B cell (primary cell): ENCODE measurements around the gene LRRC55. TPM values are rescaled to one million over a fixed set of nuclear protein-coding genes. Genes with fewer than 3 reads are reported as not detected.

ENCODE experiments used
- ATAC-seq: fragments of 200-7000 bp; cut with Tn5 transposase; one replicate; pipeline ENCODE4 v1.10.0; 2021; ENCODE audit warnings: low read depth, mild to moderate bottlenecking, moderate number of reproducible peaks, moderate library complexity
- CTCF ChIA-PET: fragments of 350-600 bp; sonication (Branson Sonifier 250); formaldehyde crosslinking; loops from one replicate; lab custom pipeline; 2021; ENCODE audit warnings: antibody characterized with exemption, inconsistent platforms; lab: Charles Lee
- POLR2A ChIA-PET: fragments of 350-600 bp; sonication (Branson Sonifier 250); formaldehyde crosslinking; loops from one replicate; lab custom pipeline; 2021; ENCODE audit warnings: antibody characterized with exemption; lab: Charles Lee
- DNase-seq: peaks from one replicate; pipeline ENCODE4 v3.0.0; 2013
- H2AFZ ChIP-seq: 2 replicates; pipeline ENCODE4 v1.6.1; 2012; ENCODE audit warnings: mild to moderate bottlenecking, low read depth, low read length; ENCODE audit not compliant: insufficient read depth, poor library complexity, severe bottlenecking
- H3K27ac ChIP-seq, 2 donors: 1 replicate in 1 of 2; 2 replicates in 1 of 2; pipeline ENCODE4 v1.5.1; 2012 to 2013; ENCODE audit warnings: low read length in 2 of 2, mild to moderate bottlenecking in 2 of 2, moderate library complexity in 1 of 2
- H3K27me3 ChIP-seq, 4 experiments: fragments of 200-600 bp in 1 of 4; sonication (generic) in 1 of 4; replicated peaks in 1 of 4; 1 replicate in 2 of 4; 2 replicates in 2 of 4; pipeline versions ENCODE4 v1.6.1 to v1.7.0; 2013 to 2016; ENCODE audit warnings: low read length in 3 of 4, mild to moderate bottlenecking in 2 of 4, mixed read lengths in 1 of 4, moderate library complexity in 1 of 4; ENCODE audit not compliant: insufficient read depth in 4 of 4, control insufficient read depth in 3 of 4; ENCODE audit errors: control extremely low read depth in 1 of 4
- H3K36me3 ChIP-seq, 2 experiments: replicated peaks in 1 of 2; 1 replicate in 1 of 2; 2 replicates in 1 of 2; pipeline versions ENCODE4 v1.6.1 to v1.7.1; 2013; ENCODE audit warnings: low read length in 1 of 2; ENCODE audit not compliant: insufficient read depth in 2 of 2, control insufficient read depth in 1 of 2; ENCODE audit errors: control extremely low read depth in 1 of 2, extremely low read depth in 1 of 2
- H3K4me1 ChIP-seq, 2 donors: fragments of 200-600 bp in 1 of 2; sonication (generic) in 1 of 2; 1 replicate in 1 of 2; 2 replicates in 1 of 2; pipeline versions ENCODE4 v1.5.1 to v1.6.1; 2013 to 2017; ENCODE audit warnings: low read length in 2 of 2; ENCODE audit not compliant: control insufficient read depth in 2 of 2, insufficient read depth in 2 of 2
- H3K4me2 ChIP-seq: replicated peaks from 2 replicates; pipeline ENCODE3; 2012; ENCODE audit warnings: mild to moderate bottlenecking, low read depth, low read length; ENCODE audit not compliant: poor library complexity, severe bottlenecking
- H3K4me3 ChIP-seq, 5 experiments: fragments of 200-600 bp in 1 of 5; sonication (generic) in 1 of 5; 1 replicate in 3 of 5; 2 replicates in 2 of 5; pipeline versions ENCODE4 v1.5.1 to v1.7.0; 2011 to 2016; ENCODE audit warnings: low read length in 4 of 5, mild to moderate bottlenecking in 4 of 5, low read depth in 2 of 5, control low read depth in 1 of 5, moderate library complexity in 1 of 5; ENCODE audit not compliant: insufficient read depth in 1 of 5; ENCODE audit errors: control extremely low read depth in 1 of 5, extremely low read depth in 1 of 5
- H3K79me2 ChIP-seq: fragments of 200-600 bp; sonication (generic); one replicate; pipeline ENCODE4 v1.6.0; 2016; ENCODE audit warnings: low read length; ENCODE audit not compliant: control insufficient read depth, insufficient read depth
- H3K9ac ChIP-seq: fragments of 200-600 bp; sonication (generic); 2 replicates; pipeline ENCODE4 v1.6.1; 2017; ENCODE audit warnings: mild to moderate bottlenecking, low read length, moderate library complexity
- H3K9me3 ChIP-seq, 3 donors: one replicate each; pipeline versions ENCODE4 v1.6.1 to v1.7.1; 2013; ENCODE audit warnings: low read length in 2 of 3; ENCODE audit not compliant: control insufficient read depth in 2 of 3, insufficient read depth in 1 of 3; ENCODE audit errors: control extremely low read depth in 1 of 3
- H4K20me1 ChIP-seq: 2 replicates; pipeline ENCODE4 v1.6.0; 2012; ENCODE audit warnings: mild to moderate bottlenecking, low read length; ENCODE audit not compliant: insufficient read depth, control insufficient read depth, poor library complexity, severe bottlenecking
- H3K27ac Mint-ChIP-seq: one replicate; pipeline ENCODE4 v1.8.0; 2021; ENCODE audit warnings: mixed read lengths
- H3K27me3 Mint-ChIP-seq: one replicate; pipeline ENCODE4 v1.8.0; 2021; ENCODE audit warnings: mixed read lengths
- H3K4me1 Mint-ChIP-seq: one replicate; pipeline ENCODE4 v1.8.0; 2021; ENCODE audit warnings: mixed read lengths
- H3K4me3 Mint-ChIP-seq: one replicate; pipeline ENCODE4 v1.8.0; 2021; ENCODE audit warnings: mixed read lengths
- H3K9me3 Mint-ChIP-seq: one replicate; pipeline ENCODE4 v1.8.0; 2022; ENCODE audit warnings: mixed read lengths; ENCODE audit not compliant: insufficient read depth
- CTCF ChIP-seq: fragments of 200-600 bp; IDR thresholded peaks from one replicate; pipeline ENCODE4 v1.8.0; 2022; ENCODE audit warnings: antibody characterized with exemption, mild to moderate bottlenecking
- EZH2 ChIP-seq: IDR thresholded peaks from 2 replicates; pipeline ENCODE4 v1.6.1; 2012; ENCODE audit warnings: borderline replicate concordance, low read depth, mild to moderate bottlenecking, moderate library complexity, low read length; ENCODE audit not compliant: insufficient read depth, poor library complexity, severe bottlenecking
- WGBS: methylation state at CpG from one replicate; pipeline ENCODE4 v1.1.5; 2013; ENCODE audit warnings: missing lambda C conversion rate; ENCODE audit not compliant: insufficient coverage; 5-methylcytosine and 5-hydroxymethylcytosine counted together
- intact Hi-C: fragments of 100-400 bp; cut with micrococcal nuclease; formaldehyde crosslinking; loops from one replicate; pipeline ENCODE4 v1.10.0; 2022
- polyA plus RNA-seq: library from polyadenylated mRNA; depleted of rRNA; stranded (reverse); fragments of >200 nt; gene quantifications from 2 replicates; pipeline ENCODE4 v1.2.3, GENCODE V29; 2012
- total RNA-seq, 2 donors: library from RNA; stranded (reverse); fragments of 120-200 nt in 1 of 2; gene quantifications; 1 replicate in 1 of 2; 2 replicates in 1 of 2; pipeline versions ENCODE4 v1.2.3 to v1.2.4, GENCODE V29; 2013 to 2022

LRRC55 gene
- total and polyA plus RNA-seq, 2 donors (not counting 1 experiment from before 2014, with no cell fraction given), result not detected

- Histone ChIP-seq H3K4me2 (no peak overlapping the region), H4K20me1 (no peaks in the 10 kb centered on the region), H3K4me3 (no peak overlapping the region), H3K36me3 (no peaks in the 10 kb centered on the region), H3K27me3 (peaks cover 0 to 5% (median 1%) of the 10 kb centered on the region in 4 experiments), H3K4me1 (no peaks in the 10 kb centered on the region), H3K9me3 (peaks cover 0 to 3% (median 0%) of the 10 kb centered on the region in 3 donors), H3K9ac (no peak overlapping the region), H3K79me2 (no peaks in the 10 kb centered on the region), H3K27ac (no peak overlapping the region), H2AFZ (no peak overlapping the region)
- TF ChIP-seq EZH2, result no peak
- TF ChIP-seq CTCF, result no peak
- CTCF ChIA-PET, result no interaction called here
- ATAC-seq (no peak), DNase-seq (no peak)
- intact Hi-C loops, result no loop called here
- WGBS, result 100% methylated on average over 1 of the region's 4 CpGs
- no peaks in the 10 kb centered on the region for H3K4me1 Mint-ChIP-seq
- POLR2A ChIA-PET, result no interaction called here
- no peaks in the 10 kb centered on the region for H3K9me3 Mint-ChIP-seq
- no peak overlapping the region for H3K4me3 Mint-ChIP-seq
- H3K27ac Mint-ChIP-seq, result no peak overlapping the region
- H3K27me3 Mint-ChIP-seq, result peaks cover 25% of the 10 kb centered on the region
Observed at GRCh38 chr11:57190548-57190947, 8.8 kb downstream of the LRRC55 start.

GRCh38 chr11:57191311-57192219, 9.8 kb downstream of the LRRC55 start:
- no peak overlapping the region for H3K4me3 ChIP-seq
- Mint-ChIP-seq H3K9me3 (no peaks in the 10 kb centered on the region), H3K4me1 (no peaks in the 10 kb centered on the region), H3K4me3 (no peak overlapping the region), H3K27me3 (peaks cover 25% of the 10 kb centered on the region), H3K27ac (no peak overlapping the region)
- DNase-seq (no peak), ATAC-seq (no peak)
- H3K9me3 ChIP-seq, result peaks cover 0 to 3% (median 0%) of the 10 kb centered on the region in 3 donors
- H3K79me2 ChIP-seq, result no peaks in the 10 kb centered on the region
- no peaks in the 10 kb centered on the region for H3K4me1 ChIP-seq
- H3K9ac ChIP-seq, result no peak overlapping the region
- no peak overlapping the region for H2AFZ ChIP-seq
- no peak overlapping the region for H3K27ac ChIP-seq
- H3K36me3 ChIP-seq, result no peaks in the 10 kb centered on the region
- peaks cover 0 to 5% (median 1%) of the 10 kb centered on the region in 4 experiments for H3K27me3 ChIP-seq
- WGBS, result 67% methylated on average over 4 of the region's 9 CpGs
- intact Hi-C loops, result no loop called here
- no peak for TF ChIP-seq CTCF
- no peak for TF ChIP-seq EZH2
- ChIA-PET POLR2A (no interaction called here), CTCF (no interaction called here)
- H3K4me2 ChIP-seq, result no peak overlapping the region
- H4K20me1 ChIP-seq, result no peaks in the 10 kb centered on the region
